PC-3 (cell line): ENCODE results near the gene RHEBL1.

Experiments used
- EZH2 ChIP-seq: fragments of 300-600 bp; sonication (generic); IDR thresholded peaks from one replicate; pipeline ENCODE4 v1.6.1; 2017; ENCODE audit warnings: antibody characterized with exemption, mild to moderate bottlenecking, low read length; ENCODE audit not compliant: unreplicated experiment
- EZH2phosphoT487 ChIP-seq: fragments of 300-600 bp; sonication (generic); IDR thresholded peaks from 2 replicates; pipeline ENCODE4 v1.6.1; 2018; ENCODE audit warnings: mild to moderate bottlenecking, antibody characterized with exemption, low read length, borderline replicate concordance
- TF ChIP-seq, protein P1 (sequence below): fragments of 300-600 bp; sonication (generic); conservative IDR thresholded peaks from 2 replicates; pipeline ENCODE4 v1.5.1; 2017; ENCODE audit warnings: antibody characterized with exemption, low read depth, mild to moderate bottlenecking, low read length

DNA sequence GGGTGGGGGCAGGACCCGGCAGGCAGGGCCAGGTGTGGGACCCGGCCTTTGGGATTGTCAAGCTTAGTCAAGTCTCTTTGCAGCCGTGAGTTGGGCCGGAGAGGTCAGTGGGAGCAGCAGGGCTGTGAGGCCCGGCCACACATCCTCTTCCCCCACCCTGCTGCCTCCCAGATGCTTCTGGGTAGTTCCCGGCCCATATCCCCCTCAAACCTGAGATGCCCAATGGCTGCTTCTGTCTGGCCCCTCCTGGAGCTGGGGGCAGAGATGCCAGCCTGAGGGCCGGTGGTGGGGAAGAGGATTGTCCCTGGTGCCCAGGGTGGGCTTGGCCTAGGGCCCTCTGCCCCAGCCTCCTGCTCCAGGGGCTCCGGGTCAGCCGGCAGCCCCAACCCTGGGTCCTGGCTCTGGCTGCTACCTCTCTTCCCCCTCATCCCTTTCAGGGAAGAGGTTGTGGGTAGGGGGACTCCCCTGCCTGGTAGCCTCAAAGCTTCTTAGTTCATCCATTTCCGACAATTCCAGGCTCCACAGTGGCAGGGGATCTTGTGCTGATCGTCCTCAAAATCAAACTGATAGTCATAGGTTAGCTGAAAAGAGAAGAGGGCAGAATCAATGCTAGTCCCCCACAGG is 48.4 kb downstream of the RHEBL1 start:
- TF ChIP-seq EZH2 (no peak), EZH2phosphoT487 (no peak)
- TF ChIP-seq, protein P1, sequence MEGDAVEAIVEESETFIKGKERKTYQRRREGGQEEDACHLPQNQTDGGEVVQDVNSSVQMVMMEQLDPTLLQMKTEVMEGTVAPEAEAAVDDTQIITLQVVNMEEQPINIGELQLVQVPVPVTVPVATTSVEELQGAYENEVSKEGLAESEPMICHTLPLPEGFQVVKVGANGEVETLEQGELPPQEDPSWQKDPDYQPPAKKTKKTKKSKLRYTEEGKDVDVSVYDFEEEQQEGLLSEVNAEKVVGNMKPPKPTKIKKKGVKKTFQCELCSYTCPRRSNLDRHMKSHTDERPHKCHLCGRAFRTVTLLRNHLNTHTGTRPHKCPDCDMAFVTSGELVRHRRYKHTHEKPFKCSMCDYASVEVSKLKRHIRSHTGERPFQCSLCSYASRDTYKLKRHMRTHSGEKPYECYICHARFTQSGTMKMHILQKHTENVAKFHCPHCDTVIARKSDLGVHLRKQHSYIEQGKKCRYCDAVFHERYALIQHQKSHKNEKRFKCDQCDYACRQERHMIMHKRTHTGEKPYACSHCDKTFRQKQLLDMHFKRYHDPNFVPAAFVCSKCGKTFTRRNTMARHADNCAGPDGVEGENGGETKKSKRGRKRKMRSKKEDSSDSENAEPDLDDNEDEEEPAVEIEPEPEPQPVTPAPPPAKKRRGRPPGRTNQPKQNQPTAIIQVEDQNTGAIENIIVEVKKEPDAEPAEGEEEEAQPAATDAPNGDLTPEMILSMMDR, result no peak
